HUES48 (cell line): ENCODE results near the gene SDK1.

Source experiments
- H3K27ac ChIP-seq: one replicate; pipeline ENCODE4 v1.7.0; 2013; ENCODE audit warnings: low read depth, low read length, inconsistent platforms
- H3K27me3 ChIP-seq: 2 replicates; pipeline ENCODE4 v1.6.1; 2013; ENCODE audit warnings: mild to moderate bottlenecking, low read length; ENCODE audit not compliant: control insufficient read depth, insufficient read depth
- H3K36me3 ChIP-seq: 2 replicates; pipeline ENCODE4 v1.6.1; 2013; ENCODE audit warnings: low read length; ENCODE audit not compliant: control insufficient read depth, insufficient read depth
- H3K4me1 ChIP-seq: 2 replicates; pipeline ENCODE4 v1.6.1; 2013; ENCODE audit warnings: mild to moderate bottlenecking, low read length; ENCODE audit not compliant: control insufficient read depth, insufficient read depth
- H3K4me3 ChIP-seq: 2 replicates; pipeline ENCODE4 v1.5.1; 2013; ENCODE audit warnings: mild to moderate bottlenecking, low read depth, low read length
- H3K9ac ChIP-seq: 2 replicates; pipeline ENCODE4 v1.6.1; 2013; ENCODE audit warnings: mild to moderate bottlenecking, low read depth, low read length, moderate library complexity
- H3K9me3 ChIP-seq: 2 replicates; pipeline ENCODE4 v1.6.1; 2013; ENCODE audit warnings: low read length; ENCODE audit not compliant: control insufficient read depth, insufficient read depth

SDK1 gene

GRCh38 chr7:3757059-3757458 lies 456.0 kb downstream of the SDK1 start:
- no peaks in the 10 kb centered on the region for H3K27me3 ChIP-seq
- no peaks in the 10 kb centered on the region for H3K36me3 ChIP-seq
- no peak overlapping the region for H3K9ac ChIP-seq
- H3K27ac ChIP-seq: no peak overlapping the region
- H3K9me3 ChIP-seq: no peaks in the 10 kb centered on the region
- no peak overlapping the region for H3K4me3 ChIP-seq
- peaks cover 19% of the 10 kb centered on the region for H3K4me1 ChIP-seq

- Histone ChIP-seq H3K36me3 (no peaks in the 10 kb centered on the region), H3K27ac (no peak overlapping the region), H3K27me3 (no peaks in the 10 kb centered on the region), H3K4me3 (no peak overlapping the region), H3K9me3 (no peaks in the 10 kb centered on the region), H3K4me1 (no peaks in the 10 kb centered on the region), H3K9ac (no peak overlapping the region)
Observed at GRCh38 chr7:3760651-3761050, 459.6 kb downstream of the SDK1 start.

GRCh38 chr7:3762146-3762831 lies 461.2 kb downstream of the SDK1 start:
- Histone ChIP-seq H3K9me3 (no peaks in the 10 kb centered on the region), H3K4me1 (no peaks in the 10 kb centered on the region), H3K36me3 (no peaks in the 10 kb centered on the region), H3K27me3 (no peaks in the 10 kb centered on the region), H3K9ac (no peak overlapping the region), H3K4me3 (no peak overlapping the region), H3K27ac (no peak overlapping the region)

- Histone ChIP-seq H3K27ac (no peak overlapping the region), H3K9me3 (no peaks in the 10 kb centered on the region), H3K27me3 (no peaks in the 10 kb centered on the region), H3K4me1 (no peaks in the 10 kb centered on the region), H3K9ac (no peak overlapping the region), H3K36me3 (no peaks in the 10 kb centered on the region), H3K4me3 (no peak overlapping the region)
Observed at GRCh38 chr7:3767917-3768777, 467.1 kb downstream of the SDK1 start.

- no peak overlapping the region for H3K4me3 ChIP-seq
- no peaks in the 10 kb centered on the region for H3K4me1 ChIP-seq
- H3K27me3 ChIP-seq: no peaks in the 10 kb centered on the region
- H3K27ac ChIP-seq: no peak overlapping the region
- H3K36me3 ChIP-seq: no peaks in the 10 kb centered on the region
- H3K9me3 ChIP-seq: no peaks in the 10 kb centered on the region
- no peak overlapping the region for H3K9ac ChIP-seq
Observed at GRCh38 chr7:3771906-3772305, 470.9 kb downstream of the SDK1 start.

GRCh38 chr7:3778345-3778744 lies 477.3 kb downstream of the SDK1 start:
- peaks cover 7% of the 10 kb centered on the region; the same call in 1 of the 2 replicates for H3K4me1 ChIP-seq

GRCh38 chr7:3780016-3780415 lies 479.0 kb downstream of the SDK1 start:
- Histone ChIP-seq H3K27ac (no peak overlapping the region), H3K27me3 (no peaks in the 10 kb centered on the region), H3K9ac (no peak overlapping the region), H3K9me3 (peaks cover 9% of the 10 kb centered on the region; the same call in 1 of the 2 replicates), H3K4me1 (peaks cover 7% of the 10 kb centered on the region; the same call in 1 of the 2 replicates), H3K36me3 (no peaks in the 10 kb centered on the region), H3K4me3 (no peak overlapping the region)

More at GRCh38 chr7:3778345-3778744, 477.3 kb downstream of the SDK1 start:
- no peak overlapping the region for H3K9ac ChIP-seq
- peaks cover 9% of the 10 kb centered on the region; the same call in 1 of the 2 replicates for H3K9me3 ChIP-seq
- H3K36me3 ChIP-seq: no peaks in the 10 kb centered on the region
- no peak overlapping the region for H3K27ac ChIP-seq
- no peaks in the 10 kb centered on the region for H3K27me3 ChIP-seq
- no peak overlapping the region for H3K4me3 ChIP-seq

- Histone ChIP-seq H3K27me3 (no peaks in the 10 kb centered on the region), H3K27ac (no peak overlapping the region), H3K9ac (no peak overlapping the region), H3K9me3 (peaks cover 9% of the 10 kb centered on the region; the same call in 1 of the 2 replicates), H3K36me3 (no peaks in the 10 kb centered on the region), H3K4me1 (peaks cover 7% of the 10 kb centered on the region; the same call in 1 of the 2 replicates), H3K4me3 (no peak overlapping the region)
Observed at GRCh38 chr7:3780525-3780924, 479.5 kb downstream of the SDK1 start.

- H3K9me3 ChIP-seq: peaks cover 9% of the 10 kb centered on the region; the same call in 1 of the 2 replicates
- H3K27me3 ChIP-seq: no peaks in the 10 kb centered on the region
- no peak overlapping the region for H3K9ac ChIP-seq
- no peak overlapping the region for H3K4me3 ChIP-seq
- peaks cover 7% of the 10 kb centered on the region; the same call in 1 of the 2 replicates for H3K4me1 ChIP-seq
- no peak overlapping the region for H3K27ac ChIP-seq
- H3K36me3 ChIP-seq: no peaks in the 10 kb centered on the region
Observed at GRCh38 chr7:3781607-3782006, 480.6 kb downstream of the SDK1 start.

GRCh38 chr7:3787717-3788264 lies 486.7 kb downstream of the SDK1 start:
- Histone ChIP-seq H3K27ac (no peak overlapping the region), H3K9ac (no peak overlapping the region), H3K4me1 (no peaks in the 10 kb centered on the region), H3K4me3 (no peak overlapping the region), H3K9me3 (no peaks in the 10 kb centered on the region), H3K36me3 (no peaks in the 10 kb centered on the region), H3K27me3 (no peaks in the 10 kb centered on the region)

- H3K9ac ChIP-seq: no peak overlapping the region
- no peaks in the 10 kb centered on the region for H3K9me3 ChIP-seq
- no peaks in the 10 kb centered on the region for H3K36me3 ChIP-seq
- no peaks in the 10 kb centered on the region for H3K27me3 ChIP-seq
- H3K4me1 ChIP-seq: no peaks in the 10 kb centered on the region
- no peak overlapping the region for H3K27ac ChIP-seq
- H3K4me3 ChIP-seq: no peak overlapping the region
Observed at GRCh38 chr7:3790803-3791202, 489.8 kb downstream of the SDK1 start.
